Measurements from ENCODE around the gene TBX1. TPM values are rescaled to one million over a fixed set of nuclear protein-coding genes. Genes with fewer than 3 reads are reported as not detected.

TBX1 gene
- total RNA-seq, 1 donor from 2014 or later, result 5.9 TPM

DNA sequence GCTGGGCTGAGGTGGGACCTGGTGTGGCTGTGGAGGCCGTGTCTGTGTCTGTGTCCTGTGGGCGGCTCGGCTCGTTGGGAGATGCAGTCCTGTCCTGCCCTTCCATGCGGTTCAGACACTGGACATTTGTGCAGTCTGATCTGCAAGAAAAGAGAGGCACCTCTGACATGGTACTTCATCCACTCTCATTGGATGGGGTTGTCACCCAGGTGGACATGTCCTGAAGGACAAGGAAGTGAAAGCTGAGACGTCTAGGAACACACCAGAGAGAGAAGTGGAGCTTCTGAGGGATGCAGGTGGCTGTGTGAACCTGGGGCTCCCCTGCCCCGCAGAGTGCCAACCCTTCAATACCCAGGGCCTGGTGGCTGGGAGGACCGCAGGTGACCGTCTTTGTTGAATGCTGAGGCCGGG, 18.4 kb downstream of the TBX1 start:
- Mint-ChIP-seq H3K36me3 (ENCODE audit: insufficient read depth) (no peaks in the 10 kb centered on the region), H3K4me1 (ENCODE audit: low read depth) (no peaks in the 10 kb centered on the region), H3K27me3 (peaks cover 29% of the 10 kb centered on the region), H3K4me3 (ENCODE audit: low read depth) (no peak overlapping the region), H3K27ac (no peak overlapping the region), H3K9me3 (ENCODE audit: low read depth) (no peaks in the 10 kb centered on the region)
- no peak for DNase-seq (ENCODE audit: low spot score, unreplicated experiment)
- TF ChIP-seq, protein P1, sequence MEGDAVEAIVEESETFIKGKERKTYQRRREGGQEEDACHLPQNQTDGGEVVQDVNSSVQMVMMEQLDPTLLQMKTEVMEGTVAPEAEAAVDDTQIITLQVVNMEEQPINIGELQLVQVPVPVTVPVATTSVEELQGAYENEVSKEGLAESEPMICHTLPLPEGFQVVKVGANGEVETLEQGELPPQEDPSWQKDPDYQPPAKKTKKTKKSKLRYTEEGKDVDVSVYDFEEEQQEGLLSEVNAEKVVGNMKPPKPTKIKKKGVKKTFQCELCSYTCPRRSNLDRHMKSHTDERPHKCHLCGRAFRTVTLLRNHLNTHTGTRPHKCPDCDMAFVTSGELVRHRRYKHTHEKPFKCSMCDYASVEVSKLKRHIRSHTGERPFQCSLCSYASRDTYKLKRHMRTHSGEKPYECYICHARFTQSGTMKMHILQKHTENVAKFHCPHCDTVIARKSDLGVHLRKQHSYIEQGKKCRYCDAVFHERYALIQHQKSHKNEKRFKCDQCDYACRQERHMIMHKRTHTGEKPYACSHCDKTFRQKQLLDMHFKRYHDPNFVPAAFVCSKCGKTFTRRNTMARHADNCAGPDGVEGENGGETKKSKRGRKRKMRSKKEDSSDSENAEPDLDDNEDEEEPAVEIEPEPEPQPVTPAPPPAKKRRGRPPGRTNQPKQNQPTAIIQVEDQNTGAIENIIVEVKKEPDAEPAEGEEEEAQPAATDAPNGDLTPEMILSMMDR (IDR thresholded peaks at IDR 0.05; ENCODE audit: unreplicated experiment), result no peak

DNA sequence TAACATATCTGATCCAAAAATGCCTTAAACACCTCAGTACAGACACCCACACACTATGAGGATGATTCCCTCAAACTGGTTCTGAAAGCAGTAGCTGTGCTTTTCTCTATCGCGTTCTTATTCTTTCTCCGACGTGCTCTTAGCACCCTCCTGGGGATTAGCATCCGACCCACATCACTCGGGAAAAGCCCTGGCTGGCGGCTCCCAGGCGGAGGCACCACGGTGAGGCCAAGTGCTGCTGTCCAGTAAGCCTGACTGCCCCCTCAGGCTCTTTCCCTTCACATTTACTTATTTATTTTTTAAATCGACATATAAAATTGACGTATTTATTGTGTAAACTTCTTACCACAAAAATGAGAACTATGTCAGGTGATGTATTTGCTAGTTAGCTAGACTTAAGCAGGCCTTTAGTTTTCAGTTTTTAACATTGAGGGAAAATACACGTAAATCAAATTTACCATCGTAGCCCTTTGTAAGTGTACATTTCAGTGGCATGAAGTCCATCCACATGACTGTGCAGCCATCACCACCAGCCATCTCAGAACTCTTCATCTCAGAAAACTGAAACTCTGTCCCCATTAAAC, 19.2 kb downstream of the TBX1 start:
- peaks cover 22% of the 10 kb centered on the region for H3K27me3 Mint-ChIP-seq
- no peaks in the 10 kb centered on the region for H3K4me1 Mint-ChIP-seq (ENCODE audit: low read depth)
- no peaks in the 10 kb centered on the region for H3K9me3 Mint-ChIP-seq (ENCODE audit: low read depth)
- no peak overlapping the region for H3K27ac Mint-ChIP-seq
- DNase-seq (ENCODE audit: low spot score, unreplicated experiment), result no peak
- TF ChIP-seq, protein P1 (IDR thresholded peaks at IDR 0.05; ENCODE audit: unreplicated experiment), result no peak
- no peak overlapping the region for H3K4me3 Mint-ChIP-seq (ENCODE audit: low read depth)
- no peaks in the 10 kb centered on the region for H3K36me3 Mint-ChIP-seq (ENCODE audit: insufficient read depth)

DNA sequence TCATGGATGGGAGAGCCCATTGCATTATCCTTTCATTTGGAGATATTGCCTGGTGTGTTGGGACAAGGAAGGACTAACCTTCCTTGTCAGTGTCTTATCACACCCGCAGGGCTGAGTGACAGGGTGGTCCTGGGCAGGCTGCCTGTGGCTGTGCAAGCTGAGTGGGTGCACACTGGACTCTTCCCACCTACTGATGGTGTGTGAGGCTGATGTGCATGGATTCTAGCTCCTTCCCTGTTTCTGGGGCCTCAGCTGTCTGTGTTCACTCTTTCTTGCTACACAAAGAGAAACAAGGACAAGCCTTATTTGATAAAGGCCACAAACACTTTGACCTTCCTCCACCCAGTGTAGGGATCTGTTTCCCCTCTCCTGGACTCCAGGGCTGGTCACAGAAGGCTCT, 22.0 kb downstream of the TBX1 start:
- H3K27ac Mint-ChIP-seq, result no peak overlapping the region
- H3K4me3 Mint-ChIP-seq (ENCODE audit: low read depth), result no peak overlapping the region
- no peaks in the 10 kb centered on the region for H3K4me1 Mint-ChIP-seq (ENCODE audit: low read depth)
- TF ChIP-seq, protein P1 (IDR thresholded peaks at IDR 0.05; ENCODE audit: unreplicated experiment), result no peak
- H3K36me3 Mint-ChIP-seq (ENCODE audit: insufficient read depth), result no peaks in the 10 kb centered on the region
- H3K9me3 Mint-ChIP-seq (ENCODE audit: low read depth), result no peaks in the 10 kb centered on the region
- no peak for DNase-seq (ENCODE audit: low spot score, unreplicated experiment)
- peaks cover 19% of the 10 kb centered on the region for H3K27me3 Mint-ChIP-seq

DNA sequence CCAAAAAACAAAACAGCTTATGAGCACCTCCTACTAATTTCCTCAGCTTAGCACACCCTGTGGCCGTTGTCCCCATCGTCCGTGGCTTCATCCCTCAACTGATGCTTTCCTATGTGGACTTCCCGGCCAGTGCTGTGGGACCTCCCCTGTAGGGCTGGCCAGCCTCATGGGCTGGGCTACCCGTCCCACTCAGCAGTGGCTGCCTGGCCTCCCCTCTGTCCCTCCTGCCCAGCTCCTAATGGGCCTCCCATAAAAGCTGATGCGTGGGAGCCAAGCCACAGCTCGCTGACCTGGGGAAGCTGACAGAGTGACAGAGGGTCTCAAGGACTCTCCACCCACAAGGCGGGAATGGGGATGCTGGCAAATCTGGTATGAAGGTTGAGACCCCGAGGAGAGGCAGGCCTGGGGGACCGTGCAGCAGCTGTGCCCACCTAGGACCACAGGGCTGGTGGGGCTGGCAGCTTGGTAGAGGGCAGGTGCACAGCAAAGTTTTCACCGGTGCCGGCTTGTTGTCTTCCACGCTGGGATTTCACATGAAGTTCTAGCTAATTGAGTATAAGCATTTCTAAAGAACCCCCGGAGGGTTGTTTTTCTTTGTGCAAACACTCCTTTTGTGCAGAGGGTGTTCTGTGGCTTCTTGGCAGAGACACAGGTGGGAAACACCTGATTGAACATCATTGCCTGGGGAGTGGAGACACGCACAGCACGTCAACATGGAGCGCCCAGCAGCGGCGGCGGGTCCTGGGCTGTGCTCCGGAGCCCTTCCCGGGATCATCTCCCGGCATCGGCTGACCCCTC, 23.2 kb downstream of the TBX1 start:
- TF ChIP-seq, protein P1 (IDR thresholded peaks at IDR 0.05; ENCODE audit: unreplicated experiment), result no peak
- H3K4me1 Mint-ChIP-seq (ENCODE audit: low read depth), result no peaks in the 10 kb centered on the region
- no peak for DNase-seq (ENCODE audit: low spot score, unreplicated experiment)
- no peak overlapping the region for H3K27ac Mint-ChIP-seq
- H3K9me3 Mint-ChIP-seq (ENCODE audit: low read depth), result no peaks in the 10 kb centered on the region
- peaks cover 18% of the 10 kb centered on the region for H3K27me3 Mint-ChIP-seq
- H3K4me3 Mint-ChIP-seq (ENCODE audit: low read depth), result no peak overlapping the region
- no peaks in the 10 kb centered on the region for H3K36me3 Mint-ChIP-seq (ENCODE audit: insufficient read depth)

DNA sequence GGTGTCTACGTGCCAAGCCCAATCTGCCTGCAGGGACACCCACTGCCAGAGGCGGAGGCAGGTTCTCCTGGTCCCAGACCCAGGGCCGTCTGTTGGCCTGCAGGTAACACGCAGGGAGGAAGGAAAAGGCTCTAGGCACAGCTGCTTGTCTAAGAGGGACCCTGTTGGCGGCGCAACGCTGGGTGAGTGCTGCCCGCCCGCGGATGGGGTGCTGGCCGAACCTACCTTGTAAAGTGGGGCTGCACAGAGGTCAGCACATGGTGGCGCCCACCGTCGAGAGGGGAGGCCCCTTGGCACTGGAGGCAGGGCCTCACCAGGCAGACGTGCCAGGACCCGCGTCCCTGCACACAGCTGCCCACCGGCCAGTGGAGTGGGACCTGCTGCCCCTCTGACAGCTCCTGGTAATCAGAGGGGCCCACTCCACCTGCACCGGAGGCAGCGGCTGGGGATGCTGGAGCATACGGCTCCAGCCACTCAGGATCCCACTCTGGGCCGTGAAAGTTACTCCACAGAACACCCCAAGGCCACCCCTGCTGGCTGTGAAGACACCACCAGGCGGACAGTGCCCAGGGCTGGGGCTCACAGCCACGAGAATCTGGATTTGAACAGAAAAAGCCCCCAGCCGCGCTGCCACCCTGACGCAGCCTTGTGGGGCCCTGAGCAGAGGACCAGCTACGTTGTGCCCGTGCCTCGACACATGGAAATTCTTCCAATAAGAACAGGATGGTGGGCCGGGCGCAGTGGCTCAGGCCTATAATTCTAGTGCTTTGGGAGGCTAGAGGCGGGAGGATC, 24.0 kb downstream of the TBX1 start:
- TF ChIP-seq, protein P1 (IDR thresholded peaks at IDR 0.05; ENCODE audit: unreplicated experiment), result no peak
- DNase-seq (ENCODE audit: low spot score, unreplicated experiment), result no peak

More for the DNA sequence above, 24.0 kb downstream of the TBX1 start:
- no peak overlapping the region for H3K4me3 Mint-ChIP-seq (ENCODE audit: low read depth)
- H3K27me3 Mint-ChIP-seq, result peaks cover 12% of the 10 kb centered on the region
- no peaks in the 10 kb centered on the region for H3K4me1 Mint-ChIP-seq (ENCODE audit: low read depth)
- no peak overlapping the region for H3K27ac Mint-ChIP-seq
- no peaks in the 10 kb centered on the region for H3K36me3 Mint-ChIP-seq (ENCODE audit: insufficient read depth)
- no peaks in the 10 kb centered on the region for H3K9me3 Mint-ChIP-seq (ENCODE audit: low read depth)

All from progenitor cell of endocrine pancreas (in vitro differentiated cells).